OCI-LY7 (cell line): ENCODE measurements around the gene PPAN. TPM values are rescaled to one million over a fixed set of nuclear protein-coding genes. Genes with fewer than 3 reads are reported as not detected.

Source experiments
- BruUV-seq: library from RNA; stranded (reverse); fragments of 400-500 nt; replicated peaks from 2 replicates; lab custom pipeline; 2021; lab: Mats Ljungman, UMichigan
- CTCF ChIA-PET: fragments of 300-600 bp; sonication (Branson Sonifier 250); formaldehyde crosslinking; loops from one replicate; lab custom pipeline; 2022; ENCODE audit warnings: antibody characterized with exemption; ENCODE audit not compliant: unreplicated experiment; lab: Charles Lee
- POLR2A ChIA-PET: fragments of 300-600 bp; sonication (Branson Sonifier 250); formaldehyde crosslinking; loops from one replicate; lab custom pipeline; 2022; ENCODE audit warnings: antibody characterized with exemption; lab: Charles Lee
- DNase-seq: peaks from one replicate; pipeline ENCODE4 v3.0.0-alpha.2; 2015; ENCODE audit warnings: low spot score
- H2AFZ ChIP-seq: fragments of 200-600 bp; sonication (generic), shearing (Covaris generic); 2 replicates; pipeline ENCODE4 v1.6.1; 2014; ENCODE audit warnings: mild to moderate bottlenecking, antibody characterized with exemption, low read length, moderate library complexity
- H3K27ac ChIP-seq: fragments of 200-600 bp; sonication (generic); 2 replicates; pipeline ENCODE4 v1.5.1; 2014; ENCODE audit warnings: mixed run types, low read depth, mild to moderate bottlenecking, moderate library complexity, low read length, inconsistent platforms; ENCODE audit not compliant: poor library complexity, severe bottlenecking
- H3K36me3 ChIP-seq: fragments of 200-600 bp; sonication (generic); 2 replicates; pipeline ENCODE4 v1.6.1; 2014; ENCODE audit warnings: mild to moderate bottlenecking, antibody characterized with exemption, low read length, moderate library complexity, mixed read lengths; ENCODE audit not compliant: insufficient read depth
- H3K4me1 ChIP-seq: fragments of 200-600 bp; sonication (generic); 2 replicates; pipeline ENCODE4 v1.5.1; 2014; ENCODE audit warnings: mild to moderate bottlenecking, low read length; ENCODE audit not compliant: insufficient read depth, poor library complexity, severe bottlenecking
- H3K4me2 ChIP-seq: fragments of 200-600 bp; sonication (generic); 2 replicates; pipeline ENCODE4 v1.6.1; 2014; ENCODE audit warnings: mild to moderate bottlenecking, low read length
- H3K4me3 ChIP-seq: fragments of 200-600 bp; sonication (generic); 2 replicates; pipeline ENCODE4 v1.5.1; 2014; ENCODE audit warnings: mild to moderate bottlenecking, low read depth, low read length; ENCODE audit not compliant: poor library complexity, severe bottlenecking
- H3K79me2 ChIP-seq: fragments of 200-600 bp; sonication (generic); 2 replicates; pipeline ENCODE4 v1.6.1; 2016; ENCODE audit warnings: low read depth, mild to moderate bottlenecking, low read length, moderate library complexity, mixed read lengths; ENCODE audit not compliant: insufficient read depth
- H3K9me2 ChIP-seq: fragments of 200-600 bp; sonication (generic); 2 replicates; pipeline ENCODE4 v1.6.1; 2016; ENCODE audit warnings: mild to moderate bottlenecking, low read length, mixed read lengths; ENCODE audit not compliant: insufficient read depth
- H3K9me3 ChIP-seq: fragments of 200-600 bp; sonication (generic); 2 replicates; pipeline ENCODE4 v1.6.1; 2014; ENCODE audit warnings: mild to moderate bottlenecking, mixed run types, low read length, mixed read lengths
- H4K20me1 ChIP-seq: fragments of 200-600 bp; sonication (generic); 2 replicates; pipeline ENCODE4 v1.6.1; 2014; ENCODE audit warnings: mild to moderate bottlenecking, antibody characterized with exemption, low read length, moderate library complexity, mixed read lengths; ENCODE audit not compliant: insufficient read depth
- EZH2phosphoT487 ChIP-seq: fragments of 200-600 bp; sonication (generic); IDR thresholded peaks from 2 replicates; pipeline ENCODE4 v1.6.1; 2018; ENCODE audit warnings: low read depth, borderline replicate concordance, mild to moderate bottlenecking, mixed run types, antibody characterized with exemption, low read length, moderate library complexity, mixed read lengths
- intact Hi-C: fragments of 100-400 bp; cut with micrococcal nuclease; formaldehyde crosslinking; loops from one replicate; pipeline ENCODE4 v1.10.0; 2022; ENCODE audit not compliant: unreplicated experiment
- total RNA-seq, 2 experiments: library from RNA; depleted of rRNA in 1 of 2; stranded (reverse); fragments of >200 nt in 1 of 2; shearing (Covaris generic) in 1 of 2; gene quantifications; 2 replicates each; pipeline ENCODE4 v1.2.3, GENCODE V29; 2014 to 2022
- TF ChIP-seq, protein P1 (sequence below): fragments of 200-600 bp; sonication (generic); conservative IDR thresholded peaks from 2 replicates; pipeline ENCODE4 v1.5.1; 2014; ENCODE audit warnings: mild to moderate bottlenecking, antibody characterized with exemption, low read length, moderate library complexity, mixed read lengths

The PPAN gene
- total RNA-seq, 2 experiments from 2014 or later, result 77.1 to 116 TPM

DNA sequence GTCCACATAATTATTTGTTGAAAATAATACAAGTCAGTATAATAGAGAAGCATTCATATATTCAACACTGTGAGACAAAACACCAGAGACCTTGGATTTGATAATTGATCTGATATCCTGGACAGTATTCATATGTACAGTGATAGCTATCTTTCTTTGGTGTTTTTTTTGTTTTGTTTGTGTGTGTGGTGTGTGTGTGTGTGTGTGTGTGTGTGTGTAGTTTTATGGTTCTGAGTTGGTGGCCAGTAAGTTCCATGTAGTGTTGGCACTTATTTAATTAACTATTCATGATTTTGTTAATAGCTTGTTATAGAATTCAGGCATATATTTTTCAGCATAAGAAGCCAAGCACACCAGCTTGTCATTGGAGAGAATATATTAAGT is 2.0 kb upstream of the PPAN start:
- H3K36me3 ChIP-seq, result peaks cover 26% of the 10 kb centered on the region
- H3K4me2 ChIP-seq, result peak overlapping the region; percentile 73
- CTCF ChIA-PET, result interaction anchor here (0.5 kb wide), 1 partner anchor 262 kb away, joined by 3 read pairs; no protein-coding TSS in a partner anchor
- no peak for DNase-seq
- POLR2A ChIA-PET, result interaction anchor here (1.3 to 1.6 kb wide), 2 partner anchors 9 to 97 kb away, joined by 3 to 4 read pairs; no protein-coding TSS in a partner anchor
- BruUV-seq, result no TSS peak
- TF ChIP-seq, protein P1, sequence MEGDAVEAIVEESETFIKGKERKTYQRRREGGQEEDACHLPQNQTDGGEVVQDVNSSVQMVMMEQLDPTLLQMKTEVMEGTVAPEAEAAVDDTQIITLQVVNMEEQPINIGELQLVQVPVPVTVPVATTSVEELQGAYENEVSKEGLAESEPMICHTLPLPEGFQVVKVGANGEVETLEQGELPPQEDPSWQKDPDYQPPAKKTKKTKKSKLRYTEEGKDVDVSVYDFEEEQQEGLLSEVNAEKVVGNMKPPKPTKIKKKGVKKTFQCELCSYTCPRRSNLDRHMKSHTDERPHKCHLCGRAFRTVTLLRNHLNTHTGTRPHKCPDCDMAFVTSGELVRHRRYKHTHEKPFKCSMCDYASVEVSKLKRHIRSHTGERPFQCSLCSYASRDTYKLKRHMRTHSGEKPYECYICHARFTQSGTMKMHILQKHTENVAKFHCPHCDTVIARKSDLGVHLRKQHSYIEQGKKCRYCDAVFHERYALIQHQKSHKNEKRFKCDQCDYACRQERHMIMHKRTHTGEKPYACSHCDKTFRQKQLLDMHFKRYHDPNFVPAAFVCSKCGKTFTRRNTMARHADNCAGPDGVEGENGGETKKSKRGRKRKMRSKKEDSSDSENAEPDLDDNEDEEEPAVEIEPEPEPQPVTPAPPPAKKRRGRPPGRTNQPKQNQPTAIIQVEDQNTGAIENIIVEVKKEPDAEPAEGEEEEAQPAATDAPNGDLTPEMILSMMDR, result no peak
- no peak for TF ChIP-seq EZH2phosphoT487
- peaks cover 26% of the 10 kb centered on the region for H3K79me2 ChIP-seq
- H3K4me3 ChIP-seq, result peak overlapping the region; percentile 99
- H3K9me3 ChIP-seq, result no peaks in the 10 kb centered on the region
- H2AFZ ChIP-seq, result peak overlapping the region; percentile 85; the same call in 1 of the 2 replicates
- H3K4me1 ChIP-seq, result peaks cover 66% of the 10 kb centered on the region
- intact Hi-C loops, result loop anchor here (10.0 kb wide), 2 partner anchors 131 to 301 kb away; partner anchors contain the start of genes CDC37 and S1PR2
- no peaks in the 10 kb centered on the region for H3K9me2 ChIP-seq
- H3K27ac ChIP-seq, result peak overlapping the region; percentile 84
- H4K20me1 ChIP-seq, result no peaks in the 10 kb centered on the region

- intact Hi-C loops, result loop anchor here (10.0 kb wide), 2 partner anchors 130 to 300 kb away; partner anchors contain the start of genes CDC37 and S1PR2
- POLR2A ChIA-PET, result interaction anchor here (1.6 to 2.1 kb wide), 2 partner anchors 8 to 9 kb away, joined by 4 to 9 read pairs; no protein-coding TSS in a partner anchor
Observed at GRCh38 chr19:10104665-10105508, 1.3 kb upstream of the PPAN start.

More at GRCh38 chr19:10104665-10105508, 1.3 kb upstream of the PPAN start:
- TF ChIP-seq, protein P1, result no peak
- TF ChIP-seq EZH2phosphoT487, result no peak
- CTCF ChIA-PET, result interaction anchor here (0.5 kb wide), 1 partner anchor 261 kb away, joined by 3 read pairs; no protein-coding TSS in a partner anchor
- H3K9me2 ChIP-seq, result no peaks in the 10 kb centered on the region
- DNase-seq, result peak; percentile 74
- peaks cover 66% of the 10 kb centered on the region for H3K4me1 ChIP-seq
- peak overlapping the region; percentile 73 for H3K4me2 ChIP-seq
- H4K20me1 ChIP-seq, result no peaks in the 10 kb centered on the region
- no peaks in the 10 kb centered on the region for H3K9me3 ChIP-seq
- peaks cover 32% of the 10 kb centered on the region for H3K79me2 ChIP-seq
- H3K4me3 ChIP-seq, result peak overlapping the region; percentile 99
- H3K27ac ChIP-seq, result peak overlapping the region; percentile 84
- H2AFZ ChIP-seq, result peak overlapping the region; percentile 85; the same call in 1 of the 2 replicates
- BruUV-seq, result no TSS peak
- H3K36me3 ChIP-seq, result peaks cover 34% of the 10 kb centered on the region
